Measurements from ENCODE around the gene CCNK. TPM values are rescaled to one million over a fixed set of nuclear protein-coding genes. Genes with fewer than 3 reads are reported as not detected.
A peak's percentile ranks its signal among the peaks of the same experiment; 100 is the strongest.

Gene CCNK
- total and polyA plus RNA-seq, 10 of the 15 experiments (the other 5 are each of a cell fraction or from before 2014, with no cell fraction given) = 10.8 to 88.0 (median 22.5) TPM

GRCh38 chr14:99513183-99513694 is 32.0 kb downstream of the CCNK start:
- RAD21 ChIA-PET (ENCODE audit: unreplicated experiment) = no interaction called here
- CTCF ChIA-PET = no interaction called here
- Histone ChIP-seq H3K4me1 (ENCODE audit: control insufficient read depth, insufficient read depth, low read length) (no peaks in the 10 kb centered on the region), H3K27me3 (replicated peaks in 1 of 2; ENCODE audit: control insufficient read depth in 2 of 2, insufficient read depth in 2 of 2, low read length in 1 of 2) (no peaks in the 10 kb centered on the region), H4K20me1 (ENCODE audit: control insufficient read depth, insufficient read depth) (no peaks in the 10 kb centered on the region), H3K9me3 (replicated peaks; ENCODE audit: control insufficient read depth, insufficient read depth, low read length) (no peaks in the 10 kb centered on the region), H3K4me3 (no peak overlapping the region), H2AFZ (ENCODE audit: control insufficient read depth, low read depth, low read length) (no peak overlapping the region), H3K4me2 (ENCODE audit: control insufficient read depth, insufficient read depth) (no peak overlapping the region), H3K9ac (ENCODE audit: control insufficient read depth, insufficient read depth, low read length) (no peak overlapping the region), H3K79me2 (ENCODE audit: control insufficient read depth, insufficient read depth, low read length) (no peaks in the 10 kb centered on the region), H3K36me3 (ENCODE audit: control insufficient read depth in 2 of 2, insufficient read depth in 2 of 2, low read length in 1 of 2) (peaks cover 10 to 19% of the 10 kb centered on the region in 2 experiments), H3K27ac (ENCODE audit: control insufficient read depth, insufficient read depth) (no peak overlapping the region)
- no peak for FAIRE-seq
- 80% methylated on average over 15 of the region's 15 CpGs for WGBS (ENCODE audit: insufficient coverage, insufficient replicate concordance, low lambda C conversion rate, missing lambda C conversion rate)
- no TSS peak for BruUV-seq (replicated peaks)
- DNase-seq (ENCODE audit: low read depth, low spot score) = no peak
- TF ChIP-seq RAD21 (IDR thresholded peaks at IDR 0.05; ENCODE audit: insufficient read depth, low read depth, low read length) (no peak), MEF2B (IDR thresholded peaks at IDR 0.05; ENCODE audit: partially characterized antibody, poor library complexity, severe bottlenecking) (no peak), DPF2 (IDR thresholded peaks at IDR 0.05) (no peak), EP300 (IDR thresholded peaks at IDR 0.05; ENCODE audit: borderline replicate concordance in 1 of 2, control insufficient read depth in 1 of 2, low read depth in 2 of 2, low read length in 2 of 2) (no peak)
- SMC1A ChIA-PET (ENCODE audit: uncharacterized antibody, unreplicated experiment) = no interaction called here
- intact Hi-C loops (cut with micrococcal nuclease; ENCODE audit: unreplicated experiment) = no loop called here
- ATAC-seq = no peak
- in situ Hi-C loops (cut with MboI) = no loop called here
- POLR2A ChIA-PET = interaction anchor here (0.5 kb wide), 1 partner anchor 223 kb away, joined by 4 read pairs; no protein-coding TSS in a partner anchor

GRCh38 chr14:99513946-99514551 is 32.8 kb downstream of the CCNK start:
- ChIA-PET SMC1A (ENCODE audit: uncharacterized antibody, unreplicated experiment) (no interaction called here), RAD21 (ENCODE audit: unreplicated experiment) (no interaction called here), CTCF (no interaction called here), POLR2A (interaction anchor here (0.5 kb wide), 1 partner anchor 222 kb away, joined by 4 read pairs; no protein-coding TSS in a partner anchor)
- ATAC-seq (no peak), DNase-seq (ENCODE audit: low read depth, low spot score) (no peak), FAIRE-seq (no peak)
- no peak overlapping the region for H3K9ac ChIP-seq (ENCODE audit: control insufficient read depth, insufficient read depth, low read length)
- WGBS (ENCODE audit: insufficient coverage, insufficient replicate concordance, low lambda C conversion rate, missing lambda C conversion rate) = 93% methylated on average over 13 of the region's 13 CpGs
- H3K79me2 ChIP-seq (ENCODE audit: control insufficient read depth, insufficient read depth, low read length) = no peaks in the 10 kb centered on the region
- no peak for TF ChIP-seq ZZZ3 (IDR thresholded peaks at IDR 0.05; ENCODE audit: control insufficient read depth, insufficient read length, low read depth)
- TF ChIP-seq SREBF1 (IDR thresholded peaks at IDR 0.05; ENCODE audit: low read length) = no peak
- TF ChIP-seq PKNOX1 (IDR thresholded peaks at IDR 0.05) = no peak
- peak; percentile 21; the same call in 1 of the 2 replicates for TF ChIP-seq POLR2A (IDR thresholded peaks at IDR 0.05; ENCODE audit: low read depth, low read length)
- no peak overlapping the region for H2AFZ ChIP-seq (ENCODE audit: control insufficient read depth, low read depth, low read length)
- in situ Hi-C loops (cut with MboI) = no loop called here
- no peak overlapping the region for H3K27ac ChIP-seq (ENCODE audit: control insufficient read depth, insufficient read depth)
- intact Hi-C loops (cut with micrococcal nuclease; ENCODE audit: unreplicated experiment) = no loop called here
- no peaks in the 10 kb centered on the region for H3K9me3 ChIP-seq (replicated peaks; ENCODE audit: control insufficient read depth, insufficient read depth, low read length)
- H4K20me1 ChIP-seq (ENCODE audit: control insufficient read depth, insufficient read depth) = no peaks in the 10 kb centered on the region
- no peak overlapping the region for H3K4me3 ChIP-seq
- H3K4me2 ChIP-seq (ENCODE audit: control insufficient read depth, insufficient read depth) = no peak overlapping the region
- peaks cover 3 to 11% of the 10 kb centered on the region in 2 experiments; a peak in 2 of 4 replicates for H3K36me3 ChIP-seq (ENCODE audit: control insufficient read depth in 2 of 2, insufficient read depth in 2 of 2, low read length in 1 of 2)
- no peaks in the 10 kb centered on the region for H3K4me1 ChIP-seq (ENCODE audit: control insufficient read depth, insufficient read depth, low read length)
- no peaks in the 10 kb centered on the region for H3K27me3 ChIP-seq (replicated peaks in 1 of 2; ENCODE audit: control insufficient read depth in 2 of 2, insufficient read depth in 2 of 2, low read length in 1 of 2)
- no TSS peak for BruUV-seq (replicated peaks)

Data from GM12878 (cell line).